Liver (tissue), 9 donors: ENCODE data around the gene SLC2A4. TPM values are rescaled to one million over a fixed set of nuclear protein-coding genes. Genes with fewer than 3 reads are reported as not detected.

Experiments
- DNase-seq: peaks from one replicate; pipeline ENCODE4 v3.0.0-alpha.2; 2017; ENCODE audit warnings: low spot score
- H3K27ac ChIP-seq, 2 donors: one replicate each; pipeline ENCODE4 v1.7.0; 2013; ENCODE audit warnings: inconsistent platforms in 2 of 2, low read length in 2 of 2, control low read depth in 1 of 2, low read depth in 1 of 2, mild to moderate bottlenecking in 1 of 2
- H3K27me3 ChIP-seq, 4 donors: one replicate each; pipeline versions ENCODE4 v1.6.1 to v1.7.0; 2013; ENCODE audit warnings: low read length in 3 of 4, inconsistent platforms in 1 of 4, mild to moderate bottlenecking in 1 of 4, moderate library complexity in 1 of 4; ENCODE audit not compliant: control insufficient read depth in 4 of 4, insufficient read depth in 4 of 4
- H3K36me3 ChIP-seq, 4 donors: one replicate each; pipeline versions ENCODE4 v1.6.1 to v1.7.0; 2013; ENCODE audit warnings: low read length in 3 of 4, mild to moderate bottlenecking in 3 of 4, low read depth in 1 of 4, moderate library complexity in 1 of 4; ENCODE audit not compliant: control insufficient read depth in 4 of 4, insufficient read depth in 3 of 4
- H3K4me1 ChIP-seq, 4 donors: one replicate each; pipeline versions ENCODE4 v1.6.1 to v1.7.0; 2013; ENCODE audit warnings: low read length in 3 of 4, mild to moderate bottlenecking in 3 of 4, moderate library complexity in 1 of 4; ENCODE audit not compliant: control insufficient read depth in 4 of 4, insufficient read depth in 4 of 4
- H3K4me3 ChIP-seq, 3 donors: one replicate each; pipeline versions ENCODE4 v1.6.1 to v1.7.0; 2013; ENCODE audit warnings: low read length in 3 of 3, control low read depth in 1 of 3, low read depth in 1 of 3, mild to moderate bottlenecking in 1 of 3
- H3K9ac ChIP-seq, 2 donors: one replicate each; pipeline ENCODE4 v1.7.0; 2013; ENCODE audit warnings: low read length in 2 of 2, mild to moderate bottlenecking in 2 of 2, moderate library complexity in 2 of 2, control low read depth in 1 of 2, low read depth in 1 of 2
- H3K9me3 ChIP-seq, 4 donors: one replicate each; pipeline versions ENCODE4 v1.6.1 to v1.7.0; 2013; ENCODE audit warnings: low read length in 3 of 4; ENCODE audit not compliant: control insufficient read depth in 4 of 4
- CTCF ChIP-seq: fragments of 150-350 bp; IDR thresholded peaks from 2 replicates; pipeline ENCODE4 v1.5.1; 2017; ENCODE audit warnings: improper control_type of control experiment, low read depth, low read length; ENCODE audit not compliant: missing input control
- EGR1 ChIP-seq, 2 donors: IDR thresholded peaks; 2 replicates each; pipeline ENCODE4 v1.6.1; 2016 to 2018; ENCODE audit warnings: antibody characterized with exemption in 2 of 2, low read depth in 2 of 2
- FOXA1 ChIP-seq: IDR thresholded peaks from 2 replicates; pipeline ENCODE4 v1.6.1; 2016; ENCODE audit warnings: antibody characterized with exemption
- FOXA2 ChIP-seq: IDR thresholded peaks from 2 replicates; pipeline ENCODE4 v1.6.1; 2016; ENCODE audit warnings: antibody characterized with exemption
- GABPA ChIP-seq, 2 donors: IDR thresholded peaks in 1 of 2; conservative IDR thresholded peaks in 1 of 2; 2 replicates each; pipeline ENCODE4 v1.6.1; 2016; ENCODE audit warnings: antibody characterized with exemption in 2 of 2, mild to moderate bottlenecking in 1 of 2, moderate library complexity in 1 of 2
- HNF4A ChIP-seq, 2 donors: conservative IDR thresholded peaks; 2 replicates each; pipeline ENCODE4 v1.6.1; 2016; ENCODE audit warnings: antibody characterized with exemption in 2 of 2, mild to moderate bottlenecking in 2 of 2
- HNF4G ChIP-seq: IDR thresholded peaks from 2 replicates; pipeline ENCODE4 v1.6.1; 2016; ENCODE audit warnings: antibody characterized with exemption
- JUND ChIP-seq, 2 donors: IDR thresholded peaks; 2 replicates each; pipeline ENCODE4 v1.6.1; 2016; ENCODE audit warnings: antibody characterized with exemption in 2 of 2
- MAX ChIP-seq: IDR thresholded peaks from 2 replicates; pipeline ENCODE4 v1.6.1; 2016; ENCODE audit warnings: antibody characterized with exemption
- NR2F2 ChIP-seq: IDR thresholded peaks from 2 replicates; pipeline ENCODE4 v1.6.1; 2016; ENCODE audit warnings: antibody characterized with exemption
- RAD21 ChIP-seq, 2 donors: IDR thresholded peaks; 2 replicates each; pipeline ENCODE4 v1.6.1; 2016; ENCODE audit warnings: antibody characterized with exemption in 2 of 2, mild to moderate bottlenecking in 2 of 2
- REST ChIP-seq: IDR thresholded peaks from 2 replicates; pipeline ENCODE4 v1.6.1; 2016; ENCODE audit warnings: antibody characterized with exemption, mild to moderate bottlenecking
- SP1 ChIP-seq: IDR thresholded peaks from 2 replicates; pipeline ENCODE4 v1.6.1; 2018; ENCODE audit warnings: antibody characterized with exemption, mild to moderate bottlenecking
- TAF1 ChIP-seq: conservative IDR thresholded peaks from 2 replicates; pipeline ENCODE4 v1.6.1; 2016; ENCODE audit warnings: antibody characterized with exemption, mild to moderate bottlenecking
- YY1 ChIP-seq: IDR thresholded peaks from 2 replicates; pipeline ENCODE4 v1.6.1; 2016; ENCODE audit warnings: antibody characterized with exemption, mild to moderate bottlenecking
- ZBTB33 ChIP-seq: IDR thresholded peaks from 2 replicates; pipeline ENCODE4 v1.6.1; 2016; ENCODE audit warnings: antibody characterized with exemption
- WGBS: extraction: QIAGEN DNeasy Blood & Tissue Kit; methylation state at CpG from one replicate; pipeline ENCODE4 v1.1.7; 2013; 5-methylcytosine and 5-hydroxymethylcytosine counted together
- polyA plus RNA-seq, 2 donors: library from polyadenylated mRNA; stranded (reverse) in 1 of 2; unstranded in 1 of 2; fragments of 200-250 nt in 1 of 2; fragments of >200 nt in 1 of 2; fragmentation: Nextera tagmentation in 1 of 2; extraction: Ambion mirVana in 1 of 2; gene quantifications; one replicate each; pipeline versions ENCODE4 v1.2.1 to v1.2.3, GENCODE V29; 2013 to 2015
- total RNA-seq, 2 donors: library from RNA; depleted of rRNA; stranded (reverse); fragments of >200 nt; gene quantifications; one replicate each; pipeline ENCODE4 v1.2.3, GENCODE V29; 2014
- TF ChIP-seq, protein P1 (sequence below): IDR thresholded peaks from 2 replicates; pipeline ENCODE4 v1.6.1; 2016; ENCODE audit warnings: antibody characterized with exemption
- donor health status: healthy.
- donor health status: healthy.
- donor health status: healthy.
- donor health status: healthy.
- donor health status: healthy.

SLC2A4 gene
- total and polyA plus RNA-seq, 4 donors: 0.42 to 10.6 (median 1.6) TPM

GRCh38 chr17:7311110-7311705 lies 29.7 kb downstream of the SLC2A4 start:
- 87% methylated on average over 7 of the region's 7 CpGs for WGBS
- DNase-seq: no peak
- no peak overlapping the region for H3K27ac ChIP-seq
- peaks cover 16 to 39% (median 35%) of the 10 kb centered on the region in 4 donors for H3K36me3 ChIP-seq
- peaks cover 14 to 56% (median 44%) of the 10 kb centered on the region in 4 donors for H3K4me1 ChIP-seq
- H3K9ac ChIP-seq: no peak overlapping the region
- no peak overlapping the region for H3K4me3 ChIP-seq
- H3K27me3 ChIP-seq: no peaks in the 10 kb centered on the region
- TF ChIP-seq EGR1 (IDR thresholded peaks at IDR 0.05; ENCODE audit: low read depth in 2 of 2) (no peak), TAF1 (no peak), REST (no peak), MAX (no peak), YY1 (no peak), HNF4A (conservative IDR thresholded peaks at IDR 0.05) (no peak), FOXA1 (no peak), CTCF (no peak), NR2F2 (no peak), HNF4G (no peak), SP1 (no peak), ZBTB33 (no peak), JUND (IDR thresholded peaks at IDR 0.05) (no peak)
- H3K9me3 ChIP-seq: no peaks in the 10 kb centered on the region

DNA sequence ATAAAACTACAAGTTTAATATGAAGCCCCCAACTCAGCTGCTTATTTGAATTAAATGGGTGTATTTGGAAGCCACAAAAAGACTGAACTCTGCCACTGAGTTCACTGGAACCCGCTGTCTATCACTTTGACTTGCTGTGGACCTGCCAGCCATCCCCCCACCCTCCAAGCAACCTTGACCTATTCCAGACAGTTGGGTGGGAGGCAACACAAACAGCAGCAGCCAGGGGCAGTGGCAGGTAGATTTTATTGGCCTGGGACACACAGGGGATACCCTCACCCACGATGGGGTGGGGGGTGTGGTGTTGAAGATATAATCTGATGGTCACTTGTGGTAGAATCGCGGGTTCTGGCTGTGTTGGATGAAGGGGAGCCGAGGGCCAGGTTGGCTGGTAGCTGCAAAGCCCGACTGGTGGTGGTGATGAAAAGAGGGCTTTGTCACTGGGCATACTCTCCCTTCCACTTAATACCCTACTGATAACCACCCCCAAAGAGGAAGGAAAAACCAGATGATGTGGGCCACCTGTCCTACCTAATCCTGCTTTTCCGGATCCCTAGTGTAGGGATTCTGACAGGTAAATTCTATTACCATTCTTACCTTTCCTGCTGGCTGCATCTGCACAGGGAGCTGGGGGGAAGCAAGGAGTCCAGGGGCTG lies 31.0 kb downstream of the SLC2A4 start:
- DNase-seq: no peak
- Histone ChIP-seq H3K36me3 (peaks cover 16 to 45% (median 37%) of the 10 kb centered on the region in 4 donors), H3K27ac (no peak overlapping the region), H3K9me3 (no peaks in the 10 kb centered on the region), H3K4me1 (peaks cover 14 to 59% (median 42%) of the 10 kb centered on the region in 4 donors), H3K27me3 (no peaks in the 10 kb centered on the region), H3K9ac (no peak overlapping the region), H3K4me3 (no peak overlapping the region)
- WGBS: 84% methylated on average over 7 of the region's 7 CpGs
- TF ChIP-seq JUND (IDR thresholded peaks at IDR 0.05) (no peak), FOXA2 (no peak), TAF1 (no peak), HNF4G (no peak), RAD21 (IDR thresholded peaks at IDR 0.05) (no peak), MAX (no peak), NR2F2 (no peak), GABPA (IDR thresholded peaks at IDR 0.05 in 1 of 2, conservative IDR thresholded peaks at IDR 0.05 in 1 of 2) (no peak), HNF4A (conservative IDR thresholded peaks at IDR 0.05) (no peak), SP1 (no peak), REST (no peak)
- TF ChIP-seq, protein P1, sequence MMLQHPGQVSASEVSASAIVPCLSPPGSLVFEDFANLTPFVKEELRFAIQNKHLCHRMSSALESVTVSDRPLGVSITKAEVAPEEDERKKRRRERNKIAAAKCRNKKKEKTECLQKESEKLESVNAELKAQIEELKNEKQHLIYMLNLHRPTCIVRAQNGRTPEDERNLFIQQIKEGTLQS: no peak
